Stimulated activated CD4-positive, alpha-beta T cell treated with anti-CD3 and anti-CD28 coated beads, Interleukin-15, amount 100 ng/mL, for 24 hours (primary cell): Measurements from ENCODE around the gene DSCAM.

Experiments
- DNase-seq: peaks from one replicate; pipeline ENCODE4 v3.0.0-alpha.2; 2020

DSCAM gene

GRCh38 chr21:40018871-40019475 is 828.0 kb downstream of the DSCAM start:
- DNase-seq, result no peak

DNA sequence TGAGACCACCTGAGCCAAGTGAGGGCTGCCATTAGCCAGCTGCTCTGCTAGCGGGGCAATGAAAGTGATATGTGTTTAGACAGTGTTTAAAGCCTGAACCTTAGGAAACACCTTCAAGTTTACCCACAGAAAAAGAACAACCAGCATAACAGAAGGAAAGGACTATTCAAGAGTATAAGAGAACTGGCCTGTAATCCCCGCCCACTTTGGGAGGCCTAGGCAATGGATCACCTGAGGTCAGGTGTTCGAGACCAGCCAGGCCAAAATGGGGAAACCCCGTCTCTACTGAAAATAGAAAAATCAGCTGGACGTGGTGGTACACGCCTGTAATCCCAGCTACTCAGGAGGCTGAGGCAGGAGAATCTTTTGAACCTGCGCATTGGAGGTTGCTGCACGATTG is 830.3 kb downstream of the DSCAM start:
- no peak for DNase-seq

- DNase-seq, result no peak
Observed at GRCh38 chr21:40016234-40016633, 830.7 kb downstream of the DSCAM start.

GRCh38 chr21:40015818-40016217 is 831.1 kb downstream of the DSCAM start:
- DNase-seq, result no peak

DNA sequence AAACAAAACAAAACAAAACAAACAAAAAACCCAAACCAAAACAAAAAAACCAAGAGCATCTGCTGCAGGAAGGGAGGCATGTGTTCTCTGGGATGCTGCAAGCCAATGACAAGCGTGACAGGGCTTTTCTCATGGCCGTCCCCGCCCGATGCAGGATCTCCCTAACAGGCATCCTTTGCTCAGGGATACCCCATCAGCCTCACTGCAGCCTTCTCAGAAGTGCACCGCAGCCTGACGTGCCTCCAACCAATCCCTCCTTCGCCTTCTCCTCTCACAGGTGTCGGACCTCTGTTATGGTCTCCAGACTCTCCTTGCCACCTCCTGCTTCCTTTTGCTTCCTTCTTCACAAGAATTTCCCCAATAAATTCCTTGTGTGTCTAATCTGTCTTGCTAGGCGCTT is 832.6 kb downstream of the DSCAM start:
- DNase-seq, result no peak

DNA sequence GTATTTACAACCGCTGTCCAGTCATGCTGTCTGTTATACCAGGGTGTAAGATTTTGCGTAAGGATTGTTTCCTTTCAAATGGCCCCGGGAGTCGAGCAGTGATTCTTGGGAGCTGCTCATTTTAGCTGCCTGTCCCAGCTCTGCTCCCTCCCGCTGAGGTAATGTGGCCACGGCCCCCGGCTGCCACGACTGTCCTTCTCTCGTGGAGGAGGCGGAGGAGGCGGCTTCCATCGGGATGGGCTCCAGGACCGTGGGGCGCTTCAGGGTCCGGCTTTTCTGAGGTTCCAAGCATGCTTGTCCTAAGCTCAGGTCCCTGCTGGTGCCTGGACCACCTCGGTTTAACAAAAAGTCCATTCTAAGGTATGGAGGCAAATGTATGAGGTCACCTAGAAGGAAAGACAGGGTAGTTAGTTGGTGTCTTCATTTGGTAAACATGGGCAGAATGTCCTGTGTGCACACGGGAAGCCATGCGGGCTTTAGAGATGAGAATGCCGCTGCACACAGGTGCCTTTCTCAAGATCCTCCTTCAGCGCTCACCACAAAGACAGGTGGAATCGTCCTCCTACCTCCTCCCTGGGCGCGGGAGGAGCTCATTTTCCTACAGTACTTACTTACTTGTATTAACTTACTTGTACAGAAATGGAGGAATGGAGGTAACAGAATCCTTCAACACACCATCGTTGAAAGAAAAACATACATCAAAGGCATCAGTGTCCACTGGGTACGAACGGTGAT is 833.8 kb downstream of the DSCAM start:
- no peak for DNase-seq

DNA sequence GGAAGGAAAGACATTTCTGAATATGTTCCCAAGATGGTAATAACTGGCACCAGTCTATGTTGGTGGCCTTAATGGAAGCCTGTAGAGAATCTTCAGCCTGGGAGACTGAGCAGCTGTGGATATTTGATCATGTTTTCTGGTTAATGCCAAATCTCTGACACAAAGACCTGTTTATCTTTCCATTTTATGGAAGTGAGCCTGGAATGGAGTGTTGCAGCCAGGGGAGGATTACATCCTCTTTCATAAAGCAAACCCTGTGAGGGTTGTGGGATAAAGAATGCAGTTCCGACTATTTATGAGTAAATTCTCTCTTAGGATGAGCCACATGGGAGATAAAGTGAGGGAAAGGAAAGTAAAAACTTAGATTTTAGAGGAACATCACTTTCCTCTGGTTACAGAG is 835.6 kb downstream of the DSCAM start:
- no peak for DNase-seq

GRCh38 chr21:40002978-40003377 is 844.0 kb downstream of the DSCAM start:
- no peak for DNase-seq

DNA sequence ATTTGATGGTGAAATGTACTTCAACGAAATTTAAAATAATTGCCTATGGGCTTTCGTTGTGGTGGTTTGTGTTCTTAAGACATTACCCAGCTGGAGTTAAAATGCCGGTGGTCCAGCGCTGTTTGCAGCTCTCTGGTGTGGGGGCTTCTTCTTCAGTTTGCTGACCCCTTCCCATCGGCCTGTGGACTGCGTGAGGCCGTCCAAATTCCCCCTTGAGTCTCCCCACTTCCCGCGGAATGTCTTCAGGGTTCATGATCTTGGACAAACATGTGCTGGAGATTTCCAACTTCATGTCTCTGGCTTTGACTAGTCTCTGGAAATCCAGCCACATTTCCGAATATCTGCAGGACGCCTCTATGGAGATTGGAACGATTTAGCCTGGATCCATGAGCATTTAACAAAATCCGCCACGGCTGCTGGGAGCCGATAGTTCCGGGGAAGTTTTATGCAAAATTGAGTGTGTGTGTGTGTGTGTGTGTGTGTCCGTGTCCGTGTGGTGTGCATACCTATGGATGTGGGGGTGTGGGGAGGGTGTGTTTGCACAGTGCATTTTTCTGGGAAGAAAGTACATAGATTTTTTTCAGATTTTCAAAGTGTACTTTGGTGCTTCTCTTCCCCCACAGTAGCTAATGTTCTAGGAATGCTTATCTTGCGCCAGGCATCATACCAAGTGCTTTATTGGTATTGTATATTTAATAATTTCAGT is 862.5 kb downstream of the DSCAM start:
- no peak for DNase-seq

DNA sequence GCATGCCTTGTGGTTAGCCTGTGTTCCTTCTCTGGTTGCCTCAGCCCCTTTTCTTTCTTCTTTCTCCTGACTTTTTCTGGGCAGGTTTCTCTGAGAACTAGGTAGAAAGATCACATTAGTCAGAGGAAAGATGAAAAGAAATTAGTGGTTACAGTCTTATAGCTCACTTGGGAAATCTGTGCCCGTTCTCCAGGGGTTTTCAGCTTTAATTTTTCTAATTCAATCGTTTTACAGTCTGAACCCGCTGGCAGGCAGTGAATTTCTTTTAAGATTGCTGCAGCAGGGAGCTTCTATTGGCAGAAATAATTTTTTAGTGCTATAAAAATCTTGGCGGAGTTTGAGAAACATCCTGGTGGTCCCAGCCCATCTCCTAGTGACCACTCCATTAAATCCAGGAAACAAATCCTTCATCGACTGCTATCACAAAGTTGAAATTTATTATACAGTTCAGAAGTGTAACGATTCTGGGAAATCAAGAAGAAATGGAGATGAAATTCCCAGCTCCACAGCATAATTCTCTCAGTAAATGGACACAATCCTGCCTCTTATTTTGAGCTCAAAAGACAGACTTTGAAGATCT is 866.6 kb downstream of the DSCAM start:
- DNase-seq, result no peak

GRCh38 chr21:39979321-39979720 is 867.6 kb downstream of the DSCAM start:
- no peak for DNase-seq

DNA sequence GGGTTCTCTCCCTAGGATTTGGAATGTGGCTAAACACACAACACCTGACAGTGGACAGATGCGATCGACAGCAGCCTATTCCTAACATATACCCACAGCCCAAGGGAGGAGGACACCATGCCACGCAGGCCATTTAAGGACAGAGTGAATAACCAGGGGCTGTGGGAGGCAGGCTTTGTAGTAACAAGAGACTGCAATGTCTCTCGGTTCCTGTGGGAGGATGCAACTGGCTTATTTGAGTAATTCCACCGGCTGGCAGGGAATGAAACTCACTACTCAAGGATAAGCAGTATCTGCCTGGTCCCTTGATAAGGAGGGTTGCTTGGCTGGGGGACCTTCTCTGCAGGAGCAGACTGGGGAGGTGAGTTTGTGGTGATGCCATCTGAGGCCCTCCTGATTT is 870.2 kb downstream of the DSCAM start:
- no peak for DNase-seq

- no peak for DNase-seq
Observed at GRCh38 chr21:39972976-39973770, 873.8 kb downstream of the DSCAM start.

DNA sequence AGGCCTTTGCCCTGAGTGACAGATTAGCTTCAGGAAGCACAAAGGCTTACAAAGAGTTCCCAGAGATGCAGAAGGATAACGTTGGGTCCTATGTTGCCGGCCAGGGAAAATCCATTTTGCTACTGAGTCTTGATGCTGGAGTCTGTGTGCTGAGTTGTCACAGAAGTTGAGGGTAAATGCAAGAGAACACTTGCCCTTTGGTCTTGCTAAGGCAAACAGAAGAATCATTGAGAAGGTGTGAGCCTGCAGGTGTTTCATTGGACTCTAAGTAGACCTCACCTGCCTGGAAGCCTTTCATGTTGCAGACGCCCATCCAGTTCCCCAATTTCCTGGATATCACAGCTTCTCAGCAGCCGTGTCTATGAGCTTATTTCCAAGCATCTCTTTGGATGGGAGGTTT is 874.5 kb downstream of the DSCAM start:
- DNase-seq, result no peak

DNA sequence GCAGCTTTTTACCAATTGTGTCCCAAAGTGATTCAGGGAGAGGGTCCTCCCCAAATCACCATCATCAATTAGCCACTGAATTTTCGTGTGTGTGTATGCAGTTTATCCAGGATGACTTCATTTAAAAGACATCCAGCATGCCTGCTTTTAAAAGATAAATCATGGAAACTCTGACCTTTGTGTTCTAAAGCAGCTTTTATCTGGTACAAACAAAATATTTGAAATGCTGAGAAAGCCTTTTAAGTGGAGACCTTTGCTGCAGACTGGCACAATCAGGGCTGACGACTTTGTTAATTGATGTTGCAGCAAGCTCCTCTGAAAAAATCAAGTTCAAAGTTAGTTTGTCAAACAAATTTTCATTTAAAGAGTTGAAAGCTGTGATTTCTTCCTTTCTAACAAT is 875.0 kb downstream of the DSCAM start:
- DNase-seq, result no peak

GRCh38 chr21:39969691-39970364 is 877.1 kb downstream of the DSCAM start:
- no peak for DNase-seq

DNA sequence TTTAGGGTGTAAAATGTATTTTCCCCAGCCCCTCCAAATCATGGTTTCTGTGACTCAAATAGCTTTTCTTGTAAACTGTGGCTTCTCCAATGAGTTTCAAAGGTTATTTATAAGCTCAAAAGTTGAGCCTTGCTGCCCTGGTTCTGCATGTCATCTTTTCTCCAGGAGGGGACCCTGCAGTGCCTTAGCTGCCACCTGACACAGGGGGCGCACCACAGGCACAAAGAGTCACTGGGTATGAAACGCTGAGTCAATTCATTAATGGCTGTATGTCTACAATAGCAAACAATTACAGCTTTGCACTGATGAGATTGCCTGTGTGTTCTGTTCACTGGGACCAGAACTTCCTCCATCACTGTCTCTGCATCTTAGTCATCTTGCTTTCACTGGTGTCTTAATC is 878.9 kb downstream of the DSCAM start:
- no peak for DNase-seq

GRCh38 chr21:39966786-39967185 is 880.2 kb downstream of the DSCAM start:
- DNase-seq, result no peak

GRCh38 chr21:39965026-39965425 is 881.9 kb downstream of the DSCAM start:
- no peak for DNase-seq

- DNase-seq, result no peak
Observed at GRCh38 chr21:39961251-39961650, 885.7 kb downstream of the DSCAM start.
